Activated CD8-positive, alpha-beta memory T cell treated with anti-CD3 and anti-CD28 coated beads, Interleukin-2, amount 50 U/mL, for 24 hours (primary cell): ENCODE measurements around the gene SLX9.

Source experiments
- DNase-seq: peaks from one replicate; pipeline ENCODE4 v3.0.0-alpha.2; 2020; ENCODE audit errors: extremely low read depth

Gene SLX9

DNA sequence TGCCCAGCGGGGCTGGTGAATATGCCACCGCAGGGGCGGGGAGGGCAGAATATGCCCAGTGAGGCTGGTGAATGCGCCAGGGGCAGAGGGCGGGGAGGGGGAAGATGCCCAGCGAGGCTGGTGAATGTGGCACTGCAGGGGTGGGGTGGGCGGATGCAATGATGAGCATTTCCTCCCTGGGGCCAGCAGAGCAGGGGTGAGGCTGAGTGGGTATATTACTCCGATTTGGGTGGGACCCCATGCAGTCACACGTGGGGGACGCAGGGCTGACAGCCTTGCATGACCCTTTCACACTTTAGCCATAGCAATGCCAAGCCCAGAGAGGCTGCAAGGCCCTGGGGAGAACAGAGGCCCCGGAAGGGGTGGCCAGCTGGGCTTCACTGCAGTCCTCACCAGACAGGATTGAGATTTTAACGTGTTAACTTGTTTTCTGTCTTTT lies 9.3 kb upstream of the SLX9 start:
- DNase-seq: no peak

DNA sequence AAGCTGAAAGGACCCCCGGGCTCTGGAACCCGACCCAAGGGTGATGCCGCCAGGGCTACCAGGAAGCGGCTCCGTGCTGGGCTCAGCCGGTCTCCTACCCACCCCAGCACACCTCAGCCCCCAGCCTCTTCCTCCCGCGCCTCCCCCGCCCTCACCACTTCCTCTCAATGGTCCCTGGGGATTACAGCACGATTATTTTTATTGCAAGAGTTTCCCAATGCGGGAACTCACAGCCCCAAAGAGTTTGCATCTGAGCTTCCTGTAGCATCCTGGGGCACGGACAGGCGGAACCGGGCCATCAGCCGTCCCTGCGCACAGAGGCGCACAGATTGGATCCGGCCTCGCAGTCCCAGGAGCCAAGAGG lies 8.7 kb upstream of the SLX9 start:
- DNase-seq: no peak

DNA sequence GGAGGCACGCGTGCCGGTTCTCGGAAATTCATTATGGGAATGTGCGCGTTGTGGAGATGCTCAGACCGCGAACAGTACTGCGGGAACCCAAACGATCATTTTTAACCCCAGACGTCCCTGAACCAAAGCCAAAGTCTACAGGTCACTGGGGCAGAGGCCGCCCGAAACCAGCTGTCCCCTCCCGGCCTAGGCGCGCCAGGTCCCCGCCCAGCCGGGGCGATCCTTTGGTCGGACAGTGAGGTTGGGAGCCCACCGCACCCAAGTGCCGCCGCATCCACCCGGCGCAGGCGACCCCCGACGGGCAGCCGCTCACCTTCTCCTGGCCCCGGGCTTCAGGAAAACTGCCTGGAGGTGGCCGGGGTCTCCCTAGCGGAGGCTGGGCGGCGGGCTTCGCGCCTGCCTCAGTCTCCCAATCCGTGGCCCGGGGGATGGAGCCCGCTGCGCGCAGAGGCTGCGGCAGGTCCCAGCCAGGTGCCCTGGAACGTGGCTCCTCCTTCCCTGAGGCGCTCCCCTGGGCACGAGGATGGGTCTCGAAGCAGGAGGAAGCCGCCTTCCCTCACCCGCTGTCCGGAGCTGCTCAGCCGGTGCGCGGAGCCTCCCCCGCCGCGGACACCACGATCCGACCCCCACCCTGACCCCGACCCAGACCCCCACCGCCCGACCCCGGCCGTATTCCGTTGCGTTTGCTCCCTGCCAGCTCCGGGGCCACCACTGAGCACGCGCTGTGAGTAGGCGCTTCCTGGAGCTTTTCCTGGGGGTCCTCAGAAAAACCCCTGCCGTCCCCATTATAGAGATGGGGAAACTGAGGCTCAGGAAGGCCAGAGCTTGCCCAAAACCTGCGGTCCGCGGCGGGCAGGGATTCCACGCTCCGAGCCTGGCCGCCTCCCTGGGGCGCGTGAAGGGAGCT lies 8.1 kb upstream of the SLX9 start:
- no peak for DNase-seq

DNA sequence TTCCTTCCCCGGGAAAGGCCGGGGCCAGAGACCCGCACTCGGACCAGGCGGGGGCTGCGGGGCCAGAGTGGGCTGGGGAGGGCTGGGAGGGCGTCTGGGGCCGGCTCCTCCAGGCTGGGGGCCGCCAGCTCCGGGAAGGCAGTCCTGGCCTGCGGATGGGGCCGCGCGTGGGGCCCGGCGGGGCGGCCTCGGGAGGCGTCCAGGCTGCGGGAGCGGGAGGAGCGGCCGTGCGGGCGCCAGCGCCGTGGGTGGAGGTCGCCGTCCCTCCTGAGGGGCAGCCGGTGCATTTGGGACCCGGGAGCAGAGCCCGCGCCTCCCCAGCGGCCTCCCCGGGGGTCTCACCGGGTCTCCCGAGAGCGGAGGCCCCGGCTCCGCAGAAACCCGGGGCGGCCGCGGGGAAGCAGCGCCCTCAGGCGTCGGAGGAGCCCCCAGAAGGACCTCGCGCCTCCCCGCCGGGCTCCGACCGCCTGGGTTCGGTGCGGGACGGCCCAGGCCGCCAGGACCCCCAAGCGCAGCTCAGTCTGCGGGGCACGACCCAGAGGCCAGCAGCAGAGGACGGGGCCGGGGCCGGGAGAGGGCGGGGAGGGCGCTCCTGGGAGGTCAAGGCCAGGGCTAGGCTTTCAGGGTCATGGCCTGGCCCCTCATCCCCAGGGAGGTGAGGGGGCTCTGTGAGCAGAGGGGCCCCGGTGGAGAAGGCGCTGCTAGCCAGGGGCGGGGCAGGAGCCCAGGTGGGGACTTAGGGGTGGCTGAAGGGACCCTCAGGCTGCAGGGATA lies 7.2 kb upstream of the SLX9 start:
- no peak for DNase-seq

DNA sequence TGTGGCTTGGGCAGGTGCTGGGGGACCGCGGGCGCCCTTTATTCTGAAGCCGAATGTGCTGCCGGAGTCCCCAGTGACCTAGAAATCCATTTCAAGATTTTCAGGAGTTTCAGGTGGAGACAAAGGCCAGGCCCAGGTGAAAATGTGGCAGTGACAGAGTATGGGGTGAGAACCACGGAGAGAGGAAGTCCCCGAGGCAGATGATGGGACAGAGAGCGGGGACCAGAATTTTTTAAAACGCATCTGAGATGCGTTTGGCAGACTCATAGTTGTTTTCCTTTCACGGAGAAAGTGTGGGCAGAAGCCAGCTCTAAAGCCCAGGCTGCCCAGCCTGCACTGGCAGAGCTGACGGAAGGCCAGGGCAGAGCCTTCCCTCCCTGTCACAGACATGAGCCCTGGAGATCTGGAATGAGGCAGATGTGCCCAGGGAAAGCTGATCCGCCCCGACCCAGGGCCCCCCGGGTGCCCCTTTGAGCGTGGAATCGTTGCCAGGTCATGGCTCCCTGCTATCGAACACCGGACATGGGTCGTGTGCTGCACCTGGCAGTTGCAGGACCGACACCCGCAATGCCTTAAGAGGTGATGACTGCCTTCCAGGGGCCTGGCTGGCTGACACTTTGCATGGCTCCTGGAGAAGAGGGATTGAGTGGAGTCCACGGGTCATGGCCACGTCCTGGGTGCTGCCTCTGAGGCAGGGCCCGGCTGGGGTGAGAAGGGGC lies 6.5 kb upstream of the SLX9 start:
- DNase-seq: no peak

DNA sequence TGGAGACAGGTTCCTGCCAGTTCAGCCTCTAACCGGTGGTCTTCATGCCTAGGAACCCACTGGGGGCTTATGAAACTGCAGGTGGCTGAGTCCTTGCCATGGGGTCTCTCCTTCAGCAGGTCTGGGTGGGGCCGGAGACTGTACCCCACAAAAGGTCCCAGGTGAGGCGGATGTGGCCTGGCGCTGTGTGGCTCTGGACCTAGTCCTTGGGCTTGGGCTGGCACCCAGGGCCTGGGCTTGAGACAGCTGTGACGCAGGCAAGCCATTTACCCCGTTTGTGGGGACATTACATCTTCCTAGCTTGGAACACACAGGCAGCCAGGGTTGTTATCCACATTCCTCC lies 5.9 kb upstream of the SLX9 start:
- DNase-seq: no peak

DNA sequence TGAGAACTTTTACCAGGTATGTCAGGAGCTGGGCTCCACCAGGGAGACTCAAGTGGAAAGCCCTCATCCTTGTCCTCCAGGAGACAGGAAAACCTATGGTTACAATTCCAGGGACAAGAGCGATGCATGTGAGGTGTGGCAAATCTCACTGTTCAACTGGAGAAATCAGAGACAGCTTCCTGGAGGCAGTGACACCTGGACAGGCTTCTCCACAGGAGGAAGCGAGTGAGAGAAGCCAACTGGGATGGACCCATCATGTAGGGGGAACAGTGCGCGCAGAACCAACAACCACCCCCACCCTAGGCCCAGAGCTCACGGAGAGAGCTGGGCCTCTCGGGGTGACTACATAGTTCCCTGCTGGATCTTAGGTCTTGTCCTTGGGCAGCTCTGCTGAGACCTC lies 5.6 kb upstream of the SLX9 start:
- DNase-seq: no peak

DNA sequence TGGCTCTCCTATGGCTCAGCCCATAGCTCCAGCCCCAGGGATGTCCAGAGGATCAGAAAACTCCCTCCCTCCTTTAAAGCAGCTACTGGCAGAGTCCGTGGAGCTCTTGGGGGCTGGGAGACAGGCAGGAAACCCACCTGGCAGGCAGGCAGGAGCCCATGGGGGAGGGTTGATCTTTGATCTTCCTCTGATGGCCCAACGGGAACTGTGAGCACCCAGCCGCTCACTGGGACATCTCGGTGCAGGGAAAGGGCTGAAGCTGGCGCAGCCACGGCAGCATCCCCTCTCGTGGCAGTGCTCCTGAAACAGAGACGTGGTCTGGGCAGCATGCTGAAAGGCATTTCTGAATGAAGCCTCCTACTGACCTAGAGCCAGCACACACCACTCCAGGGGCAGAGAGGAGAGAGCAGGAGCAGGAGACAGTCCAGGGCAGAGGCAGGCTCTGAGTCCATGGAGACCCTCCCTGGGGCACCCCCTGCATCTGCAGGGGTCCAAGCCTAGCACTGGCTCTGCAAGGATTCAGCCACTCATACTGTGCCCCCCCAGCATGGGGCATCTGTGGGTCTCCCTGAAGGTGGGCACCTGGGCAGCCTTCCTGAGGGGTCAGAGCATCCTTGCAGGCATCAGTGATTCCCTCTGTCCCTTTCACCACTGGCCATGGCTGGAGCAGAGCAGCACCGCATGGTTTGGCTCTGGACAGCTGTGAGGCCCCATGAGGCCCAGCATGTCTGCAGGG lies 4.9 kb upstream of the SLX9 start:
- DNase-seq: no peak

DNA sequence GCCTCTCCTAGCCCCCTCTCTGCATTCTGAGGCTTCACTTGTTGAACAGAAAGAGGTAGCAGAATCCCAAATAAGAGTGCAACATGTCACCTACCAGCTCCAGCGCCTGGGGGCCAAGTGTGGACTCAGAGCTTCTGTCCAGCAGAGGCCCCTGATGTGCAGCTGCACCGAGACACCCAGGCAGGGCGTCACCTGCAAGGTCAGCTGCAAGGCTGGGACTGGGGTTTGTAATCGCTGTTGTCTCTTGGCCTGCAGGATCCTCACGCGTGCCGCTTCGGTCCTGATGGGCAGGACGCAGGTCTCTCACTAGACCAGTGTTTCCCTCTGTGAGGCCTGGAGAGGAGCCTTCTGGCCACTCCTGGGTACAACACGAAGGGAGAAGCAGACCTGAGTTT lies 4.3 kb upstream of the SLX9 start:
- DNase-seq: no peak

DNA sequence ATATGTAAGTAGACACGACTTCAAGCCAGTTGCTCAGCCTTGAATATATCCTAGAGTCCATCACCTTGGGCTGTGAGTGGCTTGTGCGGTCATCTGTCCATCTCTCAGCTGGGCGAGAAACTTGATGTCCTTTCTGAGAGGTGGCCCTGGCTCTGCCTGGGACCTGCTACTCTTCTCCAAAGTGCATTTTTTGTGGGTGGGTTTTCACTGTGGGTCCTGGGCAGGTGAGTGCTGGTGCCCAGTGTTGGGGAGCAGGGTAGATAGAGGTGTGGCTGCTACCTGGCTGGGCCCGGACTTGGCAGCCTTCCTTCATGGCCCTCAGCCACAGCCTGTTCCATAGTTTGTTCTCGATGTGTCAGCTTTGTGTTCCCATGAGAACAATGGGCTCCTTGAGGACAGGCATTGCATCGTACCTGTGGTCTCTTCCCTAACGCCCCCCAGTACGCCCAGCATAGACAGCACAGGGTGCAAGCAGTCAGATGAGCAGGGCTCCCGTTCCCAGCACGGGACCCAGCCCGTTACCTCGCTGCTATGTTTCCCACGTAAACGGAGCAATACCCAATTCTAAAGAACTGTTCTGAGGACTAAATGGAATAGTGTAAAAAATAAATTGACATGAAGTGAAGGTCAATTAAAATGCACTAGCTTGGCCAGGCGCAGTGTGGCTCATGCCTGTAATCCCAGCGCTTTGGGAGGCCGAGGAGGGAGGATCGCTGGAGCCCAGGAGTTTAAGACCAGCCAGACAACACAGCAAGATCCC lies 877 bp upstream of the SLX9 start:
- no peak for DNase-seq

DNA sequence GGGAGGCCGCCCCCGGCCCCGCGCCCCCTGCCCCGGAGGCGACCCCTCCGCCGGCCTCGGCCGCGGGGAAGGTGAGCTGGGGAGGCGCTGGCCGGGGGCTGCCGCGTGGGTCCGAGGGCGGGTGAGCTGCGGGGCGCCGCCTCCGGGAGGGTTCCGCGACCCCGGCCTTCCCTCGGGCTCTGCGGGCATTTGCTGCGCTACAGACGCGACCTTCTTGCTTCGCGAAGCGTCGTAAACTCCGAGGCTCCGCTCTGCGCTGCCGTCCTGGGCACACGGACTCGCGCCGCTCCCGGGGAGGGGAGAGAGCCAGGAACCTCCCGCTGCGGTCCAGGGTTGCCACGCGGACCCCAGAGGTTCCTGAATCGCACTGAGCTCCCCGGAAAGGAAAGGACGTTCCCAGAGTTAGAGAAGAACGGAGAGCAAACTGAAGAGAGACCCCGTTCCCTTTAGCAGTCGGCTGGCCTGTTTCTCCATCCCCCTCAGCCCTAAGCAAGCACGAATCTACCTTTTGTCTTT lies 345 bp downstream of the SLX9 start:
- no peak for DNase-seq

DNA sequence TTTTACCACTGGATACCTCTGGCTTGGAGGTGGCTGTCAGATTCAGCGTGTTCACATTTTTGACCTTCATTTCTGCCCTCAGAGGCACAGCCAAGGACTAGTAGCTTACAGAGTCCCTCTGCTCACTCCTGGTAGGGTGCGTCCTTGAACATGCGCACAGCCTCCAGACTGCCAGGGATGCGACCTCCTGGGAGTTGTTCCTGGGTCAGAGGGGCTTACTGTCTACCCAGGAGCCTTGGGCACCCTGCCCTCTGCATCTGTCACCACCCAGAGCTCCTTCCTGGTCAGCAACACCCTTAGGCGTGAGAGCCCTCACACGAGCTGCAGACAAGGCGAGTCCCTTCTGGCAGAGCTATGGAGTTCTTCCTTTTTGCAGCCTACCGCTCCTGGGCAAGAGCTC lies 1.7 kb downstream of the SLX9 start:
- no peak for DNase-seq

DNA sequence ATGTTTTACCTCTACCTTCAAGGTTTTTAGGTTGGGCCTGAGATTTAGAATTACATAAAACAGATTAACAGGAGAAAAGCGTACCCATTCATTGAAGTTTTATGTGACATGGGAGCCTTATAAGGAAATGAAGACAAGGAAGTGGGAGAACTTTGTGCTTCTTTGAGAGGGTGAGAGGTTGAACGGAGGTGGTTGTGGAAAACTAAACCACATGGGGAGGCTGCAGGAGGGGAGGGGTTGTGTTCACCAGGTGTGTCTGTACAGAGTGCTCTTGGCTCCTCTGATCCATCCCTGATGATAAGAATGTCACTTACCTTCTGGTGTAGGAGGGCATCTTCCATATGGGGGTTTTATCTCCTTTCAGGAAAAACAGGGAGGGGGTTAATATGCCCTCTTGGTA lies 2.7 kb downstream of the SLX9 start:
- no peak for DNase-seq

DNA sequence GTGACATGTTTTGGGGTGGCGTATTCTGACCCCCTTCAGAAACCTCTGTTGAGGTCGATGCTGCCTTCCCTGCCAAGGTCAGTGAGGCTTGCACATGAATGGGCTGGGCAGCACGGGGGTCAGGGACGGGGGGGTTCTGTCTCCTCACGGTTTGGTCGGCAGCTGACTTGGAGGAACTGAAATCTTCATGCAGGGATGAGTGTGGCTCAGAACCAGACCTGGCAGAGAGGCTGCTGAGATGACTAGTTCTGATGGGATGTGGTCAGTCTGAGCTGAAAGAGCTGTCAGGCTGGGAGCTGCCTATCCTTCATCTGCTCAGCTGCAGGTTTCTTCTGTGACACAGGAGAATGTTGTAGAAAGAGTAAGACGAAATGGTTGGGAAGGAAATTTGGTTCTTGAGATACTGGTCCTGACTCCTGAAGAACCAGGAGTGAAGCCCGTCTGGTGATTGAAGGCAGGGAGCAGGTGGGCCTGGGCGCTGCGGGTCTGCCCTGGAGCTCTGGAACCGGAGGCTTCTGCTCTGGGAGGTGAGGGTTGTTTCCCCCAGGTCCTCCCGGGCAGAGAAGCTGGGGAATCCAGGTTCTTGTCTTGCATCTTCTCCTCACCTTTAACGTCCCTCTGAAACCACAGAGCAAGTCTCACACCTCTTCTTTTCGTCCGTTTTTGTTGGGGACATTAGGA lies 3.3 kb downstream of the SLX9 start:
- DNase-seq: no peak

DNA sequence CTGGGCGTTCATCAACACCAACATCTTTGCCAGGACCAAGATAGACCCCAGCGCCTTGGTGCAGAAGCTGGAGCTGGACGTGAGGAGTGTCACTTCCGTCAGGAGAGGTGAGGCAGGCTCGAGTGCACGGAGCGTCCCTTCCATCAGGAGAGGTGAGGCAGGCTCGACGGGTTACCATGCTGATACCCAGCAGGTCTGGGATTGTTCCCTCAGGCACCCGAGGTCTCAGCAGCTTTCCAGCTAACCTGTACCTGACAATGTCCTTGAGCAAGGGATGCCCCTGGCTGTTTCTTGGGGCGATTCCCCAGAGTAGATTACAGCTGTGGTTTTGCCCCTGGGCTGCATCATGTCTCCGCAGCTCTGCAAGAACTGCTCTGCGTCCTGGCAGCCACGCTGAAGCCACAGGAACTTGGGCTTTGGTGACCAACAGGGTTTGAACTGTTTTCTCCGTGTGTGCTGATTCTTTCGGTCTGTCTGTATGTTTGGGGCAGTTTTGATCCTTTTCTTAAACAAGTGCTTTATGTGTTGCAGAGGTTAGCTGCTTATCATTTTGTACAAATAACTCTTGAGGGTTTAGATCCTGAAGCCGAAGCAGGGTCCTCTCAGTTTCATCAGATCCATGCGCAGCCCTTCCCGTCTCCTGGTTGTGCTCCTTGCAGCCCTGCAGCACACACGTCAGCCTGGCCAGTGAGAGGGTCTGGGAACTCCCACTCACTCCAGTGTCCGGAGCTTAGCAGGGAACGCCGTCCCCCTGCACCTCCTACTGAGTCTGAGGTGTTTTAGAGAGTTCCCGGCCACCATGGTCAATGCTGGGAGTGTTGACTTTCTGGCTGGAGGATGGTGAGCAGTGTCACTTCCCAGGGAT lies 4.1 kb downstream of the SLX9 start:
- DNase-seq: no peak

DNA sequence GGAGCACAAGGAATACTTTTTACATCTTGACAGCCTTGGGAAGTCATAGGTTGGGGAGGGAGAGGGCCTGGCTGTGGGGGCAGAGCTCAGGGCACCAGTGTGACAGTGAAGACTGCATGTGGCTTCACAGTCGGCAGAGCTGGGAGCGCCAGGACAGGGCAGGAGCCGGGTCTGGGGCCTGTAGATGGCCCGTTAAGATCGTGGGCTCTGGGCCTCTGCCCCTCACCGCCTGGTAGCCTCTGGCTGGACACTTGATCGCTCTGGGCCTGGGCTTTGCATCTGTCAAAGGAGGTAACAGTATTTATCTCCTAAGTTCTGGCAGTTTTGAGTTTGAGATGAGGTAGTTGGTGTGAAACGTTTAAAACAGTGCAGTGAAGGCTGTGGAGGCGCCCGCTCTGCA lies 4.8 kb downstream of the SLX9 start:
- DNase-seq: no peak

DNA sequence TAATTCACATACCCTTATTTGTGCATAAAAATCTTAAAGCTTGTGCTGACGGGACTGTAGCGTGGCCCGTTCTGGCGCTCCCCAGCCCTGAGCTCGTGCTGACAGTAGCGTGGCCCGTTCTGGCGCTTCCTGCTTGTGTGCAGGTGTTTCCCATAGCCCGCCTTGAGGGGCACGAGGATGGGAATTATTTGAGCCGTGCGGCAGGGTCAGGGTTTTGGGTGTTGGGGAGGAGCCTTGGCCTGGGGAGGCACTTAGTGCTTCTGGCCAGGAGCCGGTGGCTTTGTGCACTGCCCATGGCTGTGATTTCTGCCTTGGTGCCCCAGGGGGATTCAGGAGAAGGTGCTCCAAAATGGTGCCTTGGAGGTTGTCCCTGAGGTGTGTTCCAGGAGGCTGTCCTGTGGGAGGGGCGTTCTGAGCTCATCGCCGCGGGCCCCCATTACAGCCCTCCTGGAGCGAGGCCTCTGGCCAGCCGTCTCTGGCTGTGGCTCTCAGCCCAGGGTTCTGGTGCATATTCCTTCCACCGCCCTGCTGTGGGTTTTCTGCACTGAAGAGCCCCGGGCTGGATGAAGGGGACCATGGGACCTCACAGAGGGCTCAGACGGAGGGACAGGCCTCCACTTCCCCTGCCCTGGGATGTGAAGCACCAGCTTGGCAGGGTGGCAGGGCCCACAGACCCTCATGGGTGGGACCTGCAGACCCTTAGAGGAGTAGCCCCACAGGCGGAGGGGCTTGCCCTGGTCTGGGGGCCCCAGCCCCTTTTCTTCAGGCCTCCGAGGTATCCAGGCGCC lies 6.6 kb downstream of the SLX9 start:
- DNase-seq: no peak

DNA sequence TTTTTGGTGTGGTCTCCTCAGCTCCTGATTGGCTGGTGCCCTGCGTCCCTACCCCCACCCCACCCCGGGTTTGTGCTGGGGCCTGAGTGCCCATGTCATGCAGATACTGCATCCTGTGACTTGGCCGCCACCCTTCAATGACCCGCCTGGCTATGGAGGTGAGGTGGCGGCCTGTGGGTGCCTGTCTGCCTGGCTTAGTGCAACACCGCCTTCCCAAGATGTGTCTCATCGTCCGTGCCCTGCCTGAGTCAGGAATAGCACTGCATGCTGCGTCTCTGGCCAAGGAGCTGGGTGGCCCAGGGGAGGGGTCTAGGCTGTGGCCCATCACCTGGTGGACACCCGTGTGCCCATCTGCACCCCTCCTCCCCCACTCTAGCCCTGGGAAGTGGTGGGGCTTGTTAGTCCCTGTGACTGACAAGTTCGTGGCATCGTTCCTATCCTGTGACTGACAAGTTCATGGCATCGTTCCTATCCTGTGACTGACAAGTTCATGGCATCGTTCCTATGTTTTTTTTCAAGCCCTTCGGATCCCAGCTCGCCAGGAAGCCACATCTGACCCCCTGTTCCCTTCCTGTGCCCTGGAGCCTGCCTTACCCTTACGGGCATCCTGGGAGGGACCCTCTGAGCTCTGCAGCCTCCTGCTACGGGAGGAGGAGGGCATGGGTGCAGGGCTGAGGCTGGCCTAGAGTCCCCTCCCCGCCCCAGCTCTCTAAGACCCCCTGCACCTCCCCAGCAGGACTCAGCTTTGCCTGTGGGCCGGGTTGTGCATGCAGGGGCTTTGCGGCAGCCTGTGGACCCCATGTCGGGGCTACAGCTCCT lies 7.5 kb downstream of the SLX9 start:
- no peak for DNase-seq
